Fibroblast of gingiva (primary cell): Measurements from ENCODE around the gene TNKS1BP1.
A peak's percentile ranks its signal among the peaks of the same experiment; 100 is the strongest.
"Not testable (repeated sequence)": the region's sequence is repeated elsewhere in the genome, so short reads cannot be mapped to it uniquely, and the experiment has no call there.

ENCODE experiments used
- DNase-seq: peaks from one replicate; pipeline ENCODE4 v3.0.0-alpha.2; 2011; ENCODE audit warnings: low read depth

Gene TNKS1BP1

GRCh38 chr11:57309106-57310059, 15.4 kb downstream of the TNKS1BP1 start:
- DNase-seq, result no peak

GRCh38 chr11:57308426-57309060, 16.2 kb downstream of the TNKS1BP1 start:
- no peak for DNase-seq

GRCh38 chr11:57307666-57308270, 17.0 kb downstream of the TNKS1BP1 start:
- no peak for DNase-seq

GRCh38 chr11:57306940-57307565, 17.7 kb downstream of the TNKS1BP1 start:
- no peak for DNase-seq

GRCh38 chr11:57306161-57306876, 18.4 kb downstream of the TNKS1BP1 start:
- DNase-seq, result peak; percentile 47

GRCh38 chr11:57305523-57305922, 19.2 kb downstream of the TNKS1BP1 start:
- no peak for DNase-seq

- DNase-seq, result no peak
These were observed 20.7 kb downstream of the TNKS1BP1 start for GRCh38 chr11:57303990-57304579.

GRCh38 chr11:57303280-57303989, 21.3 kb downstream of the TNKS1BP1 start:
- no peak for DNase-seq

GRCh38 chr11:57302489-57302888, 22.3 kb downstream of the TNKS1BP1 start:
- no peak for DNase-seq

GRCh38 chr11:57301711-57302423, 22.9 kb downstream of the TNKS1BP1 start:
- DNase-seq, result no peak

GRCh38 chr11:57300785-57301184, 24.0 kb downstream of the TNKS1BP1 start:
- no peak for DNase-seq

GRCh38 chr11:57299150-57299737, 25.5 kb downstream of the TNKS1BP1 start:
- DNase-seq, result no peak

- no peak for DNase-seq
These were observed 27.5 kb downstream of the TNKS1BP1 start for GRCh38 chr11:57297221-57297620.

GRCh38 chr11:57296205-57296604, 28.5 kb downstream of the TNKS1BP1 start:
- DNase-seq, result not testable (repeated sequence)

- peak; percentile 42 for DNase-seq
These were observed 30.3 kb downstream of the TNKS1BP1 start for GRCh38 chr11:57294225-57295131.

GRCh38 chr11:57290288-57290687, 34.5 kb downstream of the TNKS1BP1 start:
- DNase-seq, result no peak

GRCh38 chr11:57288771-57289579, 35.8 kb downstream of the TNKS1BP1 start:
- DNase-seq, result peak; percentile 30

- no peak for DNase-seq
These were observed 36.9 kb downstream of the TNKS1BP1 start for GRCh38 chr11:57287884-57288283.
